Glutamatergic neuron (in vitro differentiated cells): ENCODE data around the gene ZNF600. TPM values are rescaled to one million over a fixed set of nuclear protein-coding genes. Genes with fewer than 3 reads are reported as not detected.
"Not testable (repeated sequence)": the region's sequence is repeated elsewhere in the genome, so short reads cannot be mapped to it uniquely, and the experiment has no call there.

Source experiments
- DNase-seq: peaks from one replicate; pipeline ENCODE4 v3.0.0; 2022
- H3K27ac Mint-ChIP-seq: one replicate; pipeline ENCODE4 v1.8.0; 2020; ENCODE audit warnings: mild to moderate bottlenecking, mixed read lengths, inconsistent platforms; ENCODE audit not compliant: unreplicated experiment
- H3K27me3 Mint-ChIP-seq: one replicate; pipeline ENCODE4 v1.8.0; 2020; ENCODE audit warnings: mild to moderate bottlenecking, moderate library complexity, mixed read lengths, inconsistent platforms; ENCODE audit not compliant: unreplicated experiment
- H3K36me3 Mint-ChIP-seq: one replicate; pipeline ENCODE4 v1.8.0; 2020; ENCODE audit warnings: mild to moderate bottlenecking, mixed read lengths, inconsistent platforms; ENCODE audit not compliant: unreplicated experiment
- H3K4me1 Mint-ChIP-seq: one replicate; pipeline ENCODE4 v1.8.0; 2020; ENCODE audit warnings: mild to moderate bottlenecking, low read depth, mixed read lengths, inconsistent platforms; ENCODE audit not compliant: unreplicated experiment
- H3K4me3 Mint-ChIP-seq: one replicate; pipeline ENCODE4 v1.8.0; 2020; ENCODE audit warnings: mild to moderate bottlenecking, mixed read lengths, inconsistent platforms; ENCODE audit not compliant: unreplicated experiment
- H3K9me3 Mint-ChIP-seq: one replicate; pipeline ENCODE4 v1.8.0; 2020; ENCODE audit warnings: mild to moderate bottlenecking, moderate library complexity, mixed read lengths, inconsistent platforms; ENCODE audit not compliant: unreplicated experiment
- CTCF ChIP-seq: fragments of 200-600 bp; sonication (generic); IDR thresholded peaks from one replicate; pipeline ENCODE4 v1.5.0; 2021; ENCODE audit not compliant: partially characterized antibody, unreplicated experiment
- total RNA-seq: library from RNA; stranded (reverse); fragmentation: NEBNext Ultra II Directional; extraction: Animal tissue kit (Norgen Biotek cat#: 25700); gene quantifications from one replicate; pipeline ENCODE4 v1.2.1, GENCODE V29; 2021; ENCODE audit not compliant: unreplicated experiment

Gene ZNF600
- total RNA-seq, 1 donor from 2014 or later: 13.2 TPM

- no peak for TF ChIP-seq CTCF
- Mint-ChIP-seq H3K4me1 (peaks cover 5% of the 10 kb centered on the region), H3K36me3 (peaks cover 27% of the 10 kb centered on the region), H3K27me3 (peaks cover 3% of the 10 kb centered on the region), H3K27ac (no peak overlapping the region), H3K4me3 (no peak overlapping the region), H3K9me3 (peaks cover 5% of the 10 kb centered on the region)
- no peak for DNase-seq
These were observed 23.2 kb upstream of the ZNF600 start for GRCh38 chr19:52809801-52810200.

GRCh38 chr19:52799950-52800640 is 13.5 kb upstream of the ZNF600 start:
- H3K4me1 Mint-ChIP-seq, H3K27ac Mint-ChIP-seq, H3K4me3 Mint-ChIP-seq, H3K27me3 Mint-ChIP-seq, DNase-seq: not testable (repeated sequence)
- Mint-ChIP-seq H3K36me3 (peaks cover 71% of the 10 kb centered on the region), H3K9me3 (peaks cover 36% of the 10 kb centered on the region)

GRCh38 chr19:52789440-52789839 is 2.8 kb upstream of the ZNF600 start:
- no peak overlapping the region for H3K4me3 Mint-ChIP-seq
- H3K9me3 Mint-ChIP-seq: peaks cover 10% of the 10 kb centered on the region
- TF ChIP-seq CTCF: no peak
- peaks cover 13% of the 10 kb centered on the region for H3K27me3 Mint-ChIP-seq
- no peak overlapping the region for H3K27ac Mint-ChIP-seq
- H3K4me1 Mint-ChIP-seq: peaks cover 10% of the 10 kb centered on the region
- no peak for DNase-seq
- peaks cover 14% of the 10 kb centered on the region for H3K36me3 Mint-ChIP-seq

- Mint-ChIP-seq H3K4me1 (peaks cover 11% of the 10 kb centered on the region), H3K27ac (peak overlapping the region; percentile 88), H3K4me3 (peak overlapping the region; percentile 91), H3K27me3 (peaks cover 13% of the 10 kb centered on the region), H3K36me3 (peaks cover 11% of the 10 kb centered on the region), H3K9me3 (peaks cover 12% of the 10 kb centered on the region)
- no peak for TF ChIP-seq CTCF
- DNase-seq: peak; percentile 20
These were observed 520 bp downstream of the ZNF600 start for GRCh38 chr19:52786078-52786463.

GRCh38 chr19:52785506-52785905 is 1.1 kb downstream of the ZNF600 start:
- peaks cover 13% of the 10 kb centered on the region for H3K27me3 Mint-ChIP-seq

GRCh38 chr19:52782864-52783263 is 3.7 kb downstream of the ZNF600 start:
- DNase-seq, H3K4me1 Mint-ChIP-seq, H3K4me3 Mint-ChIP-seq, H3K27ac Mint-ChIP-seq, H3K27me3 Mint-ChIP-seq: not testable (repeated sequence)
- Mint-ChIP-seq H3K36me3 (peaks cover 14% of the 10 kb centered on the region), H3K9me3 (peaks cover 11% of the 10 kb centered on the region)

More at GRCh38 chr19:52785506-52785905, 1.1 kb downstream of the ZNF600 start:
- peaks cover 11% of the 10 kb centered on the region for H3K4me1 Mint-ChIP-seq
- TF ChIP-seq CTCF: no peak
- peaks cover 14% of the 10 kb centered on the region for H3K9me3 Mint-ChIP-seq
- peaks cover 11% of the 10 kb centered on the region for H3K36me3 Mint-ChIP-seq
- H3K4me3 Mint-ChIP-seq: peak overlapping the region; percentile 91
- no peak for DNase-seq
- peak overlapping the region; percentile 88 for H3K27ac Mint-ChIP-seq
